Measurements from ENCODE around the gene TPM4.
"Not testable (repeated sequence)": the region's sequence is repeated elsewhere in the genome, so short reads cannot be mapped to it uniquely, and the experiment has no call there.

Gene TPM4

GRCh38 chr19:16091546-16092475, 15.5 kb downstream of the TPM4 start:
- Mint-ChIP-seq H3K4me3 (no peak overlapping the region), H3K27ac (peak overlapping the region; percentile 28), H3K4me1 (ENCODE audit: low read depth) (peaks cover 39% of the 10 kb centered on the region), H3K27me3 (no peaks in the 10 kb centered on the region), H3K36me3 (ENCODE audit: low read depth) (peaks cover 98% of the 10 kb centered on the region), H3K9me3 (no peaks in the 10 kb centered on the region)
- DNase-seq: no peak

DNA sequence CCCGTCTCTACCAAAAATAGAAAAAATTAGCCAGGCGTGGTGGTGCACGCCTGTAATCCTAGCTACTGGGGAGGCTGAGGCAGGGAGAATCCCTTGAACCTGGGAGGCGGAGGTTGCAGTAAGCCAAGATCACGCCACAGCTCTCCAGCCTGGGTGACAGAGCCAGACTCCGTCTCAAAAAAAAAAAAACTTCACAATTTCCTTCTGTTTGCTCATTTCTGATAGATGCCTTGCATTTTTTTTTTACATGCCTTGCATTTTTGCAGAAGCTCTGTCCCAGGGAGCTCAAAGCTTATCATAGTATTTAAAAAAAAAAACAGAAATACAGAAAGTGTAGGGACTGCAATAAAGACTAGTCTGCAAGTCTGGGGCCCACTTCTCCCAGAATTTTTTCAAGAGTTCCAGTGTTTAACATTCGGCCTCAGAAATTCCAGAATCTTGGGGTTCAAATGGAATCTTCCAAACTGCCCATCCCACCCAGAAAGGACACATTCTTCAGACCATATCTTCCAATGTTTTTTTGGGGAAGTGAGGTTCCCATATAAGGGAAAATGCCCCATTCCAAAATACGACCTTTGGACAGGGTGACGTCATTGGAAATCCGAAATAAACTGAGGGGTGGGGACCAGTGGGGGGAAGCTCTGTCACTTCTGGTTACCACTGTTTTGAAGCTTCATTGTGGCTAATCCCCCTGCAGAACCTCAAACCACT, 18.2 kb downstream of the TPM4 start:
- H3K9me3 Mint-ChIP-seq: no peaks in the 10 kb centered on the region
- H3K27ac Mint-ChIP-seq: peak overlapping the region; percentile 92
- no peaks in the 10 kb centered on the region for H3K27me3 Mint-ChIP-seq
- peaks cover 34% of the 10 kb centered on the region for H3K4me1 Mint-ChIP-seq (ENCODE audit: low read depth)
- H3K4me3 Mint-ChIP-seq: peak overlapping the region; percentile 41
- DNase-seq: no peak
- H3K36me3 Mint-ChIP-seq (ENCODE audit: low read depth): peaks cover 96% of the 10 kb centered on the region

GRCh38 chr19:16095071-16095571, 18.8 kb downstream of the TPM4 start:
- H3K9me3 Mint-ChIP-seq: no peaks in the 10 kb centered on the region
- peak overlapping the region; percentile 41 for H3K4me3 Mint-ChIP-seq
- peak; percentile 57 for DNase-seq
- H3K27me3 Mint-ChIP-seq: no peaks in the 10 kb centered on the region
- H3K27ac Mint-ChIP-seq: peak overlapping the region; percentile 92
- H3K4me1 Mint-ChIP-seq (ENCODE audit: low read depth): peaks cover 34% of the 10 kb centered on the region
- peaks cover 96% of the 10 kb centered on the region for H3K36me3 Mint-ChIP-seq (ENCODE audit: low read depth)

DNA sequence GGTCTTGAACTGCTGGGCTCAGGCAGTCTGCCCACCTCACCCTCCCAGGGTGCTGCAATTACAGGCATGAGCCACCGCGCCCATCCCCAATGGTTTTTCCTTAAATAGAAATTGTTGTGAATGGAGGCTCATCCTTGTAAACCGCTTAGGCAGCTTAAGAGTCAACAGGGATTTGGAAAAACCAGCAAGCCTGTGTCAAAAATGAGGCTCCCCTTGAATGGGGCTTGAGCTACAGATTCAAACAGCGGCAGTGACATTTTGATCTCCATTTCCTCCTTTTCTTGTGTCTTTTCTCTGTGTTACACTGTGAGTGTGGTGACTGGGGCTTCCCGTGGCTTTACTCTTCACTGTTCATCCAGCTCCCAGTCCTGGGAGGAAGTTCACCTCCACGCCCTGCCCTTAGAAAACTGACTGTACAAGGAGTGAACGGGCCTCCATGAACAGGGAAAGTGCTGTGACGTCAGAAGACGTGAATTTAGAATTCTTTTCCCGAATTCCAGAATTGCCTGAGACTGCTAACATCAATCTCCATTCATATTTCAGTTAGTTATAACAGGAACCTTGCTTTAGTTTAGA, 20.1 kb downstream of the TPM4 start:
- Mint-ChIP-seq H3K27me3 (no peaks in the 10 kb centered on the region), H3K9me3 (no peaks in the 10 kb centered on the region), H3K27ac (peak overlapping the region; percentile 85), H3K4me3 (no peak overlapping the region), H3K36me3 (ENCODE audit: low read depth) (peaks cover 96% of the 10 kb centered on the region), H3K4me1 (ENCODE audit: low read depth) (peaks cover 34% of the 10 kb centered on the region)
- no peak for DNase-seq

DNA sequence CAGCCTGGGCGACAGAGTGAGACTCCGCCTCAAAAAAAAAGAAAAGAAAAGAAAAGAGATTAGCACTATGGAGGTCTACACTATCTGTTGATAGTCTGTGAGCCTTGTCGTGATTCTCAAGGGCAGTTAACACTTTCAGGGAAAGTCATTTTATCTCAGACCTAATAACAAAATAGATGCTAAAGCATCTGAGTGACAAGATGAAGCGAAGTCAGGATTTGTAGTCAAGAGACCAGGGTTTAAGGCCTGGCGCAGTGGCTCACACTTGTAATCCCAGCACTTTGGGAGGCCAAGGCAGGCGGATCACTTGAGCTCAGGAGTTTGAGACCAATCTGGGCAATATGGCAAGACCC, 22.1 kb downstream of the TPM4 start:
- Mint-ChIP-seq H3K4me3 (no peak overlapping the region), H3K9me3 (no peaks in the 10 kb centered on the region), H3K36me3 (ENCODE audit: low read depth) (peaks cover 96% of the 10 kb centered on the region), H3K27ac (peak overlapping the region; percentile 16), H3K27me3 (no peaks in the 10 kb centered on the region), H3K4me1 (ENCODE audit: low read depth) (peaks cover 30% of the 10 kb centered on the region)
- no peak for DNase-seq

DNA sequence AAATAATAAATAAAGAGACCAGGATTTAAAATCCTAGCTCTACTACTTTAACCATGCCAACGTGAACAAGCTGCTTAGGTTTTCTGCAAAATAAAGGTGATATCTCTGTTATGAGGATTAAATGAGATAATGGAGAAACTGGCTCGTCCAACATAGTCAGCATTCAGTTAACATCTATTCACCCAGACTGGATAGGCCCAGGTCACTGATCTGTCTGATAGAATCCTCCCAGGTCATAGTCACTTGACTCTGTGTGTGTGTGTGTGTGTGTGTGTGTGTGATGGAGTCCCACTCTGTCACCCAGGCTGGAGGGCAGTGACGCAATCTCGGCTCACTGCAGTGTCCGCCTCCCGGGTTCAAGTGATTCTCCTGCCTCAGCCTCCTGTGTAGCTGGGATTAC, 22.5 kb downstream of the TPM4 start:
- H3K4me1 Mint-ChIP-seq (ENCODE audit: low read depth): peaks cover 27% of the 10 kb centered on the region
- no peak for DNase-seq
- H3K9me3 Mint-ChIP-seq: no peaks in the 10 kb centered on the region
- no peaks in the 10 kb centered on the region for H3K27me3 Mint-ChIP-seq
- no peak overlapping the region for H3K4me3 Mint-ChIP-seq
- peaks cover 95% of the 10 kb centered on the region for H3K36me3 Mint-ChIP-seq (ENCODE audit: low read depth)
- no peak overlapping the region for H3K27ac Mint-ChIP-seq

- DNase-seq, H3K27ac Mint-ChIP-seq, H3K27me3 Mint-ChIP-seq, H3K4me3 Mint-ChIP-seq, H3K9me3 Mint-ChIP-seq: not testable (repeated sequence)
- peaks cover 26% of the 10 kb centered on the region for H3K4me1 Mint-ChIP-seq (ENCODE audit: low read depth)
- peaks cover 90% of the 10 kb centered on the region for H3K36me3 Mint-ChIP-seq (ENCODE audit: low read depth)
Observed at GRCh38 chr19:16099314-16099965, 23.1 kb downstream of the TPM4 start.

- Mint-ChIP-seq H3K4me3 (no peak overlapping the region), H3K27me3 (no peaks in the 10 kb centered on the region), H3K27ac (no peak overlapping the region), H3K4me1 (ENCODE audit: low read depth) (peaks cover 18% of the 10 kb centered on the region), H3K9me3 (no peaks in the 10 kb centered on the region), H3K36me3 (ENCODE audit: low read depth) (peaks cover 84% of the 10 kb centered on the region)
- DNase-seq: no peak
Observed at GRCh38 chr19:16100524-16100923, 24.2 kb downstream of the TPM4 start.

DNA sequence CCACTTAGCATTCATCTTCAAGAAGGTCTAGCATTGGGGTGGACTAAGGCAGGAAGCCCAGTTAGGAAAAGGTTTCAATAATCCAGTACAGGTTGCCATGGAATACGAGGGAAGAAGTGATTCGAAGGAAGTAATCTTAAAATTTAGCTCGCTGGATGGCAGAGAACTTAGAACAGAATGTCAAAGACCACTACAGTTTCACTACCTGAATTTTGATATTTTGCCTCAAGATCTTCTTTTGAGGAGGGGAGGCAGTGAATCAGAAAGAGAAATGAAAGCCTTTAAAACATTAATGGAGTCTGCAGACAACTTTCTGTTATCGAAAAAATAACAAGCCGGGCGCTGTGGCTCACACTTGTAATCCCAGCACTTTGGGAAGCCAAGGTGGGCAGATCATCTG, 28.4 kb downstream of the TPM4 start:
- H3K36me3 Mint-ChIP-seq (ENCODE audit: low read depth): peaks cover 45% of the 10 kb centered on the region
- peak overlapping the region; percentile 61 for H3K27ac Mint-ChIP-seq
- no peak for DNase-seq
- H3K4me3 Mint-ChIP-seq: no peak overlapping the region
- H3K27me3 Mint-ChIP-seq: no peaks in the 10 kb centered on the region
- no peaks in the 10 kb centered on the region for H3K9me3 Mint-ChIP-seq
- peaks cover 4% of the 10 kb centered on the region for H3K4me1 Mint-ChIP-seq (ENCODE audit: low read depth)

DNA sequence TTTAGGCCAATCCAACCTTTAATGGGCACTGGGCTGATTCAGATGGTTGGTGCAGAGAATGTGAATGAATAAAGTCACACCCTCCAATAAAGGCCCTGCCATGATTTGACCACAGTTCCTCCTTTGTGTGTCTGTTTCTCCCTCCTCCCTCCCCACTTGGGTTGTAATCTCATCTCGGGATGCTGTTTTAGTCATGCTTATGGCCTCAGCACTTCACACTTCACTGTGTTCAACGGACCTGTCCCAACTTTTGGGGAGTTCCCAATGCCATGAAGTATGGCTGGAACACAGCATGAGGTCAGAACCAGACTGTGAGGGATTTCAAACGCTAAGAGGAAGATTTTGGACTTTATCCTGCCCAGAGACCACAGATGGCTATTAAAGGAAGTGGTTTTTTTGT, 29.8 kb downstream of the TPM4 start:
- Mint-ChIP-seq H3K27me3 (no peaks in the 10 kb centered on the region), H3K4me3 (no peak overlapping the region), H3K27ac (peak overlapping the region; percentile 58), H3K4me1 (ENCODE audit: low read depth) (peaks cover 6% of the 10 kb centered on the region), H3K36me3 (ENCODE audit: low read depth) (peaks cover 31% of the 10 kb centered on the region), H3K9me3 (no peaks in the 10 kb centered on the region)
- no peak for DNase-seq

DNA sequence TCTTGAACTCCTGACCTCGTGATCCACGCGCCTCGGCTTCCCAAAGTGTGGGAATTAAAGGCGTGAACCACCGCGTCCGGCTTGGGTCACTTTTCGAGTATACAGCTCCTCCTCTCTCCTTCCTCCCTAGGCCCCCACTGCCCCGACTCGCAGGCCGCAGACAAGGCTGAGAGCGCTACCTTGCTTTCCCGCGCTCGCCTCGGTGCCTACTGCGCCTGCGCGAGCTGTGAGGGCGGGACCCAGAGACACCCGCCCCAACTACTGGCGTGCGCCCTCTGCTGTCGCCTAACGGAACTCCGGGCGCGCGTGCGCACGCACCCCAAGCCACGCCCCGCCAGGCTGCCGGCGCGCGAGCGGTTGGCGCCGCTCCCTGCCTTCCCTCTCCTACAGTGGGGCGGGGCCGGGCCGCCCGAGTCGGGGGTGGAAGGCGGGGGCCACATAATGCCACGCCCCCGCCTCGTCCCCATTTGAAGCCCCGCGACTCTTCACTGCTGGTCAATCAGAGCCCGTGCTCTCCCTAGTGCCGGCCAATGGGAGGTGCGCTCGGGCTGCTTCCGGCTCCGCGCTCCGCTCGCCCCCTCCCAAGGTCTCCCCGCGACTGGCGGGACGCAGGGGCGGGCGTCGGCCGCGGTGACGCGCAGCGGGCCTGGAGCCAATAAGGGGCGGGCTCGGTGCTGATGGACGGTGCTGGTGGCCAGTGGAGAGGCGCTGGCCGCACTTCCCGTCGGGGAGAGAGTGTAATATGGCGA, 35.0 kb downstream of the TPM4 start, which contains the start of gene RAB8A:
TSS of gene RAB8A (plus strand) at position 730 of the 749 bp plus-strand sequence. CDS start at position 743, 13 bp downstream.
- DNase-seq: peak; percentile 100
- Mint-ChIP-seq H3K4me3 (peak within 1 kb of the TSS; percentile 99), H3K4me1 (ENCODE audit: low read depth) (peaks cover 37% of the 10 kb centered on the region), H3K9me3 (no peaks in the 10 kb centered on the region), H3K36me3 (ENCODE audit: low read depth) (peaks cover 39% of the 10 kb centered on the region), H3K27me3 (no peaks in the 10 kb centered on the region), H3K27ac (peak within 1 kb of the TSS; percentile 99)

DNA sequence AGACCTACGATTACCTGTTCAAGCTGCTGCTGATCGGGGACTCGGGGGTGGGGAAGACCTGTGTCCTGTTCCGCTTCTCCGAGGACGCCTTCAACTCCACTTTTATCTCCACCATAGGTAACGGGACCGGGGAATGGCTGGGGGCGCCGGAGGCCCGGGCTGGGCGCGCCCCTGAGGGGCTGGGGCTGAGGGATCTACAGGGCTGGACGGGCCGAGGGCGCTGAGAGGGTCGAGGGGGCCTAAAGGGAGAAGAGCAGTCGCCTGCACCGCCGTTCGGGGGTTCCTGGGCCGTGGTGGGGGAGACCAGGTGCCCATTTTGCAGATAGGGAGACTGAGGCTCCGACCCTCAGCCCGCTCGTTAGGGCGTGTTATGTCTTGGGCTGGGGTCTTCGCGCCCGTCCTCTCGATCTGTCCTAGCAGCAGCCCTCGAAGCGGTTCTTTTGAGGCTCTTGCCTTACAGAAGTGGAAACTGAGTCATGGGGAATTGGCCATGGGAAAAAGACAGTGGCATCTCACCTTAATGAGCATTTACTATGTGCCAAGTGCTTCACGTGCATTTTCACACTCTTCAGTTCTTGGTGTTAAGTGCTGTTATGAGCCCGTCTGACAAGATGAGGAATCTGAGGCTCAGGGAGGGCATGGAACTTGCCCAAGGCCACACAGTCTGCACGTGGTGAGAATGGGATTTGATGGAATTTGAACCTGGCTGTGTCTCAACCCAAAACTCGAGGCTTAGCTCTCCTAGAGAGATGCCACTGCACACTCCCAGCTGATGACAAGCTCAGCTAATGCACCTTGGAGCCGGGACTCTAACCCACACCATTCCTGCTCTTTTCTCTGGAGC, 35.8 kb downstream of the TPM4 start:
- no peak for DNase-seq
- Mint-ChIP-seq H3K9me3 (no peaks in the 10 kb centered on the region), H3K27ac (peak overlapping the region; percentile 99), H3K4me1 (ENCODE audit: low read depth) (peaks cover 44% of the 10 kb centered on the region), H3K4me3 (peak overlapping the region; percentile 99), H3K27me3 (no peaks in the 10 kb centered on the region), H3K36me3 (ENCODE audit: low read depth) (peaks cover 46% of the 10 kb centered on the region)

DNA sequence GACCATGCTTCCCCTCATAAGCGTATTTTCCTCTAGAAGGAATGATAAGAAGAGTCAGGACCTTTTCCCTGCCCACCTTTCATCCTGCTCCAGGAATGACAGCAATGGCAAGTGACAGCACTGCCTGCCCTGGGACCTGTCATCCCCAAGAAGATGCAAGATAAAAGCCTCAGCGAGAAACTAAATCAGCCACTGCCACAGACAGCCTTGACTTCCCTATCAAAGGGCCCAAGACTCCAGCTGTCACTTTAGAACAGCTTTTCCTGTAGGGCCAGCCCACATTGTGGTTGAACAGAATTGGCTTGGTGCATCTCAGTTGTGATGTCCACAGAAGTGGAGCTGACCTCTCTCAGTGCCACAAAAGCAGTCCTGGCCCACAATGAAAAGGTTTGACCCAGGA, 36.5 kb downstream of the TPM4 start:
- peak overlapping the region; percentile 99 for H3K27ac Mint-ChIP-seq
- H3K4me3 Mint-ChIP-seq: peak overlapping the region; percentile 99
- peaks cover 50% of the 10 kb centered on the region for H3K4me1 Mint-ChIP-seq (ENCODE audit: low read depth)
- no peak for DNase-seq
- peaks cover 53% of the 10 kb centered on the region for H3K36me3 Mint-ChIP-seq (ENCODE audit: low read depth)
- no peaks in the 10 kb centered on the region for H3K9me3 Mint-ChIP-seq
- no peaks in the 10 kb centered on the region for H3K27me3 Mint-ChIP-seq
